ENCODE results near the gene HPSE2.

DNA sequence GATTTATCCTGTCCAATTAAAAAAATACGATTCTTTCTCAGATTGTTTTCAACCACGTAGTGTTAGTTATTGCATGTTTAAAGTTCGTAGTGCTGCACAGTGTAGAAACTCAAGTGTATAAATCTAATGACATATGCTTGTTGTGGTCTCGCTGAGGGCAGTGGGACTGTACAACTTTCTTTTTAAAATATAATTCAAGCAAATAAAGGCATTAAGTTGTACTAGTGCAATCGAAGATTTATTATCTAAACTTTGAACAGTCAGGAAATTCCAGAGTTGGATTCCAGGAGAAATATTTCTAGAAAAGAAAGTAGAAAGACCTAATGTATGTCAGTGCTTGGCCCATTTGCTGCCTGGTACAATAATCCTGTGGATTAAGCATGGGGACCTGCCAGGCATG is 664.8 kb downstream of the HPSE2 start:
- TF ChIP-seq, protein P1, sequence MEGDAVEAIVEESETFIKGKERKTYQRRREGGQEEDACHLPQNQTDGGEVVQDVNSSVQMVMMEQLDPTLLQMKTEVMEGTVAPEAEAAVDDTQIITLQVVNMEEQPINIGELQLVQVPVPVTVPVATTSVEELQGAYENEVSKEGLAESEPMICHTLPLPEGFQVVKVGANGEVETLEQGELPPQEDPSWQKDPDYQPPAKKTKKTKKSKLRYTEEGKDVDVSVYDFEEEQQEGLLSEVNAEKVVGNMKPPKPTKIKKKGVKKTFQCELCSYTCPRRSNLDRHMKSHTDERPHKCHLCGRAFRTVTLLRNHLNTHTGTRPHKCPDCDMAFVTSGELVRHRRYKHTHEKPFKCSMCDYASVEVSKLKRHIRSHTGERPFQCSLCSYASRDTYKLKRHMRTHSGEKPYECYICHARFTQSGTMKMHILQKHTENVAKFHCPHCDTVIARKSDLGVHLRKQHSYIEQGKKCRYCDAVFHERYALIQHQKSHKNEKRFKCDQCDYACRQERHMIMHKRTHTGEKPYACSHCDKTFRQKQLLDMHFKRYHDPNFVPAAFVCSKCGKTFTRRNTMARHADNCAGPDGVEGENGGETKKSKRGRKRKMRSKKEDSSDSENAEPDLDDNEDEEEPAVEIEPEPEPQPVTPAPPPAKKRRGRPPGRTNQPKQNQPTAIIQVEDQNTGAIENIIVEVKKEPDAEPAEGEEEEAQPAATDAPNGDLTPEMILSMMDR (IDR thresholded peaks at IDR 0.05; ENCODE audit: low read depth, low read length) = no peak
- TF ChIP-seq EZH2phosphoT487 (IDR thresholded peaks at IDR 0.05; ENCODE audit: low read depth) = no peak
